IPS-20b (cell line): ENCODE results near the gene REG1A.

ENCODE experiments used
- H3K27ac ChIP-seq: one replicate; pipeline ENCODE4 v1.5.1; 2013; ENCODE audit warnings: low read length
- H3K27me3 ChIP-seq: 2 replicates; pipeline ENCODE4 v1.6.1; 2013; ENCODE audit warnings: mild to moderate bottlenecking, low read length, inconsistent platforms; ENCODE audit not compliant: insufficient read depth
- H3K36me3 ChIP-seq: 2 replicates; pipeline ENCODE4 v1.6.1; 2013; ENCODE audit warnings: low read depth, mild to moderate bottlenecking, inconsistent platforms, low read length, moderate library complexity; ENCODE audit not compliant: insufficient read depth
- H3K4me1 ChIP-seq: 2 replicates; pipeline ENCODE4 v1.6.1; 2013; ENCODE audit warnings: mild to moderate bottlenecking, control low read depth, inconsistent platforms, low read length, moderate library complexity; ENCODE audit not compliant: insufficient read depth
- H3K4me3 ChIP-seq: 2 replicates; pipeline ENCODE4 v1.5.1; 2013; ENCODE audit warnings: mild to moderate bottlenecking, low read length, inconsistent platforms
- H3K9ac ChIP-seq: 2 replicates; pipeline ENCODE4 v1.6.1; 2013; ENCODE audit warnings: low read depth, mild to moderate bottlenecking, inconsistent platforms, low read length, moderate library complexity
- H3K9me3 ChIP-seq: 2 replicates; pipeline ENCODE4 v1.6.1; 2013; ENCODE audit warnings: mild to moderate bottlenecking, low read depth, low read length, inconsistent platforms; ENCODE audit not compliant: insufficient read depth

Gene REG1A

GRCh38 chr2:79120194-79120713 is at the start of gene REG1A:
Gene REG1A (plus strand): TSS chr2:79120488. CDS start chr2:79120862, 374 bp downstream.
- H3K27ac ChIP-seq = no peak within 1 kb of the TSS
- H3K36me3 ChIP-seq = no peaks in the 10 kb centered on the region
- no peak within 1 kb of the TSS for H3K9ac ChIP-seq
- H3K4me1 ChIP-seq = no peaks in the 10 kb centered on the region
- no peak within 1 kb of the TSS for H3K4me3 ChIP-seq
- no peaks in the 10 kb centered on the region for H3K9me3 ChIP-seq
- H3K27me3 ChIP-seq = no peaks in the 10 kb centered on the region

GRCh38 chr2:79071078-79071477 is 49.2 kb upstream of the REG1A start:
- Histone ChIP-seq H3K4me1 (no peaks in the 10 kb centered on the region), H3K27ac (no peak overlapping the region), H3K9me3 (no peaks in the 10 kb centered on the region), H3K9ac (no peak overlapping the region), H3K4me3 (no peak overlapping the region), H3K27me3 (no peaks in the 10 kb centered on the region), H3K36me3 (no peaks in the 10 kb centered on the region)

- no peaks in the 10 kb centered on the region for H3K36me3 ChIP-seq
- no peaks in the 10 kb centered on the region for H3K27me3 ChIP-seq
- no peak overlapping the region for H3K4me3 ChIP-seq
- no peaks in the 10 kb centered on the region for H3K9me3 ChIP-seq
- no peak overlapping the region for H3K9ac ChIP-seq
- H3K27ac ChIP-seq = no peak overlapping the region
- peaks cover 5% of the 10 kb centered on the region; the same call in 1 of the 2 replicates for H3K4me1 ChIP-seq
These were observed 37.3 kb upstream of the REG1A start for GRCh38 chr2:79082987-79083386.

- H3K4me1 ChIP-seq = peaks cover 5% of the 10 kb centered on the region; the same call in 1 of the 2 replicates
- H3K36me3 ChIP-seq = no peaks in the 10 kb centered on the region
- no peak overlapping the region for H3K27ac ChIP-seq
- H3K27me3 ChIP-seq = no peaks in the 10 kb centered on the region
- no peak overlapping the region for H3K4me3 ChIP-seq
- H3K9ac ChIP-seq = no peak overlapping the region
- H3K9me3 ChIP-seq = no peaks in the 10 kb centered on the region
These were observed 36.6 kb upstream of the REG1A start for GRCh38 chr2:79083597-79084251.

GRCh38 chr2:79084495-79085135 is 35.7 kb upstream of the REG1A start:
- H3K27me3 ChIP-seq = no peaks in the 10 kb centered on the region
- H3K4me3 ChIP-seq = no peak overlapping the region
- no peaks in the 10 kb centered on the region for H3K9me3 ChIP-seq
- H3K36me3 ChIP-seq = no peaks in the 10 kb centered on the region
- H3K4me1 ChIP-seq = peaks cover 5% of the 10 kb centered on the region; the same call in 1 of the 2 replicates
- H3K27ac ChIP-seq = no peak overlapping the region
- H3K9ac ChIP-seq = no peak overlapping the region

- H3K9ac ChIP-seq = no peak overlapping the region
- no peak overlapping the region for H3K4me3 ChIP-seq
- H3K9me3 ChIP-seq = no peaks in the 10 kb centered on the region
- no peaks in the 10 kb centered on the region for H3K27me3 ChIP-seq
- no peak overlapping the region for H3K27ac ChIP-seq
- peaks cover 5% of the 10 kb centered on the region; the same call in 1 of the 2 replicates for H3K4me1 ChIP-seq
- H3K36me3 ChIP-seq = no peaks in the 10 kb centered on the region
These were observed 34.9 kb upstream of the REG1A start for GRCh38 chr2:79085382-79085781.

- H3K27me3 ChIP-seq = no peaks in the 10 kb centered on the region
- H3K27ac ChIP-seq = no peak overlapping the region
- no peaks in the 10 kb centered on the region for H3K9me3 ChIP-seq
- peaks cover 5% of the 10 kb centered on the region; the same call in 1 of the 2 replicates for H3K4me1 ChIP-seq
- H3K9ac ChIP-seq = no peak overlapping the region
- H3K4me3 ChIP-seq = no peak overlapping the region
- no peaks in the 10 kb centered on the region for H3K36me3 ChIP-seq
These were observed 34.0 kb upstream of the REG1A start for GRCh38 chr2:79086255-79086654.

GRCh38 chr2:79087785-79088364 is 32.4 kb upstream of the REG1A start, which contains the start of gene REG1B:
Gene REG1B (minus strand): TSS chr2:79087993. CDS start chr2:79087612, 381 bp downstream.
- H3K27me3 ChIP-seq = no peaks in the 10 kb centered on the region
- H3K4me3 ChIP-seq = no peak within 1 kb of the TSS
- H3K36me3 ChIP-seq = no peaks in the 10 kb centered on the region
- H3K4me1 ChIP-seq = peaks cover 5% of the 10 kb centered on the region; the same call in 1 of the 2 replicates
- H3K27ac ChIP-seq = no peak within 1 kb of the TSS
- H3K9ac ChIP-seq = no peak within 1 kb of the TSS
- no peaks in the 10 kb centered on the region for H3K9me3 ChIP-seq

GRCh38 chr2:79090693-79091092 is 29.6 kb upstream of the REG1A start:
- Histone ChIP-seq H3K27me3 (no peaks in the 10 kb centered on the region), H3K4me1 (no peaks in the 10 kb centered on the region), H3K36me3 (no peaks in the 10 kb centered on the region), H3K9ac (no peak overlapping the region), H3K27ac (no peak overlapping the region), H3K4me3 (no peak overlapping the region), H3K9me3 (no peaks in the 10 kb centered on the region)

- H3K27ac ChIP-seq = no peak overlapping the region
- H3K9ac ChIP-seq = no peak overlapping the region
- H3K4me3 ChIP-seq = no peak overlapping the region
- H3K27me3 ChIP-seq = no peaks in the 10 kb centered on the region
- H3K36me3 ChIP-seq = no peaks in the 10 kb centered on the region
- no peaks in the 10 kb centered on the region for H3K4me1 ChIP-seq
- peaks cover 14% of the 10 kb centered on the region for H3K9me3 ChIP-seq
These were observed 22.4 kb upstream of the REG1A start for GRCh38 chr2:79097843-79098242.

- Histone ChIP-seq H3K4me3 (no peak overlapping the region), H3K4me1 (no peaks in the 10 kb centered on the region), H3K9ac (no peak overlapping the region), H3K36me3 (no peaks in the 10 kb centered on the region), H3K27me3 (no peaks in the 10 kb centered on the region), H3K27ac (no peak overlapping the region), H3K9me3 (peaks cover 14% of the 10 kb centered on the region)
These were observed 21.1 kb upstream of the REG1A start for GRCh38 chr2:79099140-79099686.
